AG09309 (cell line): ENCODE data around the gene OR51E2.

ENCODE experiments used
- DNase-seq: peaks from one replicate; pipeline ENCODE4 v3.0.0-alpha.2; 2010; ENCODE audit warnings: low read depth
- H3K4me3 ChIP-seq: 2 replicates; pipeline ENCODE4 v1.5.1; 2011; ENCODE audit warnings: mild to moderate bottlenecking, low read depth, low read length, moderate library complexity; ENCODE audit not compliant: control insufficient read depth
- TF ChIP-seq, protein P1 (sequence below): IDR thresholded peaks from 2 replicates; pipeline ENCODE4 v1.5.1; 2011; ENCODE audit warnings: mild to moderate bottlenecking, low read depth, low read length, inconsistent platforms; ENCODE audit not compliant: insufficient read depth, control insufficient read depth; ENCODE audit errors: missing control alignments

Gene OR51E2

GRCh38 chr11:4704790-4705334 lies 7.2 kb upstream of the OR51E2 start:
- no peak overlapping the region for H3K4me3 ChIP-seq
- DNase-seq = no peak
- TF ChIP-seq, protein P1, sequence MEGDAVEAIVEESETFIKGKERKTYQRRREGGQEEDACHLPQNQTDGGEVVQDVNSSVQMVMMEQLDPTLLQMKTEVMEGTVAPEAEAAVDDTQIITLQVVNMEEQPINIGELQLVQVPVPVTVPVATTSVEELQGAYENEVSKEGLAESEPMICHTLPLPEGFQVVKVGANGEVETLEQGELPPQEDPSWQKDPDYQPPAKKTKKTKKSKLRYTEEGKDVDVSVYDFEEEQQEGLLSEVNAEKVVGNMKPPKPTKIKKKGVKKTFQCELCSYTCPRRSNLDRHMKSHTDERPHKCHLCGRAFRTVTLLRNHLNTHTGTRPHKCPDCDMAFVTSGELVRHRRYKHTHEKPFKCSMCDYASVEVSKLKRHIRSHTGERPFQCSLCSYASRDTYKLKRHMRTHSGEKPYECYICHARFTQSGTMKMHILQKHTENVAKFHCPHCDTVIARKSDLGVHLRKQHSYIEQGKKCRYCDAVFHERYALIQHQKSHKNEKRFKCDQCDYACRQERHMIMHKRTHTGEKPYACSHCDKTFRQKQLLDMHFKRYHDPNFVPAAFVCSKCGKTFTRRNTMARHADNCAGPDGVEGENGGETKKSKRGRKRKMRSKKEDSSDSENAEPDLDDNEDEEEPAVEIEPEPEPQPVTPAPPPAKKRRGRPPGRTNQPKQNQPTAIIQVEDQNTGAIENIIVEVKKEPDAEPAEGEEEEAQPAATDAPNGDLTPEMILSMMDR = no peak

DNA sequence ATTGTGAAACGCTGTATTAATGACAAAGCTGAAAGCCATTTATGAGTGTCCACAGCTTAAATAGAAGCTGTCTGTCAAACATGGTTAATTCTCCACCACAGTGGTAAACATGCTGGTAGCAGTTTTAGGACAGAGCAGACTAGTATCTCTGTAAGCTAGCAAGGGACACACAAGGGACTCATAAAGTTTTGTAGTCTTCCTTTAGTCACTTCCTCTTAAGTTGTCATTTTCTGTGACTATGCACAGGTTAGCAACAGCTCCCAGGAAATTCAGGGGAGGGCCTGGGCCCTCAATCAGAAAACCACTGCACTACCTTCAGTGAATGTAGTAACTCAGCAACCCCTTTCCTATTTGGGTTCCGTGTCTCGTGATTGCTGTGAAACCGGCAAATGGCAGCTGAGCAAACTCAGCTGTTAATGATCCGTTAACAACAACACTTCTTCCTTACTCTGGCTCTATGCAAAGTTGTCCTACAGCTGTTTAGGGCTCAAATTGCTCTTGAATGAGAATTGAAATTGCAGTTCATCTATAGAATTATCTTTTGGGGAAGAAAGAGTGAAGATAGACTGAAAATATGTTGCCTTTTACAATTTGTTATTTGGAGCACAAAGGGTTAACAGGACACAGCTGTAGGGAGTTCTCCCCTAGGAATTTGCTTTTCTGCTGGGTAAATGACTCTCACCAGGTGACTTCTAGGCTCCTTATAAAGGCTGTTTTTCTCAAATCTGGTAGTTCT lies 6.6 kb upstream of the OR51E2 start, which contains the start of gene MMP26:
MMP26 (plus strand) TSS at position 731 of the 736 bp plus-strand sequence.
- no peak within 1 kb of the TSS for H3K4me3 ChIP-seq
- TF ChIP-seq, protein P1 = no peak
- DNase-seq = no peak

DNA sequence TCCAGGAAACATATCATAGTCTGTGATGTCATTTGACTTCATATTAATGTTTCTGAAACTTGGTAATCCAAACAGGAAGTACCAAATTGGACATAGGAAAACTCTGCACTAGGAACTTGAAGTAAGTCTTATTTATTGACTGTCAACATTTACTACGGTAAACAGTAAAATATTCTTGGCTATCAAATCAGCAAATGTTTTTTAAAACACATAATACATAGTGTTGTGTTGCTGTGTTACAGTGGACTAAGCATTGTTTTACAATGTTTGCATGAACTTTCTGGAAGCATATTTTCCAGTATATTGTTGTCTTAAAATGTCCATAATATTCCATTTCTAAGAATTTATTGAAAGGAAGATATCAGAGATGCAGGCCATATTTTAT lies 2.8 kb upstream of the OR51E2 start:
- TF ChIP-seq, protein P1 = no peak
- no peak overlapping the region for H3K4me3 ChIP-seq
- no peak for DNase-seq

GRCh38 chr11:4699697-4700435 lies 2.2 kb upstream of the OR51E2 start:
- no peak overlapping the region for H3K4me3 ChIP-seq
- DNase-seq = no peak
- TF ChIP-seq, protein P1 = no peak

GRCh38 chr11:4695442-4695841 lies 2.2 kb downstream of the OR51E2 start:
- H3K4me3 ChIP-seq = no peak overlapping the region
- TF ChIP-seq, protein P1 = no peak
- DNase-seq = no peak

- DNase-seq = no peak
- no peak overlapping the region for H3K4me3 ChIP-seq
- TF ChIP-seq, protein P1 = no peak
Measured at GRCh38 chr11:4684631-4685285, 12.9 kb downstream of the OR51E2 start.
